Measurements from ENCODE around the gene TFAP2E.

Gene TFAP2E

GRCh38 chr1:35595684-35596083 lies 22.6 kb downstream of the TFAP2E start:
- TF ChIP-seq TSHZ2 (CRISPR knock-in tag; IDR thresholded peaks at IDR 0.05) (no peak), BACH2 (CRISPR knock-in tag; IDR thresholded peaks at IDR 0.05; ENCODE audit: borderline replicate concordance) (no peak), OSR1 (CRISPR knock-in tag; IDR thresholded peaks at IDR 0.05) (no peak), ZFP3 (CRISPR knock-in tag; IDR thresholded peaks at IDR 0.05) (no peak), SNAI2 (CRISPR knock-in tag; IDR thresholded peaks at IDR 0.05) (no peak), POU6F1 (CRISPR knock-in tag; IDR thresholded peaks at IDR 0.05; ENCODE audit: borderline replicate concordance, low read depth) (no peak), PATZ1 (CRISPR knock-in tag; IDR thresholded peaks at IDR 0.05; ENCODE audit: borderline replicate concordance) (no peak), ISL1 (CRISPR knock-in tag; IDR thresholded peaks at IDR 0.05) (no peak), ESRRG (CRISPR knock-in tag; IDR thresholded peaks at IDR 0.05) (no peak), ZNF565 (CRISPR knock-in tag; conservative IDR thresholded peaks at IDR 0.05; ENCODE audit: low read depth) (no peak), ZNF70 (CRISPR knock-in tag; IDR thresholded peaks at IDR 0.05) (no peak), CSRNP3 (CRISPR knock-in tag; IDR thresholded peaks at IDR 0.05) (no peak), CSDC2 (CRISPR knock-in tag; IDR thresholded peaks at IDR 0.05) (no peak)
- TF ChIP-seq, protein P1, sequence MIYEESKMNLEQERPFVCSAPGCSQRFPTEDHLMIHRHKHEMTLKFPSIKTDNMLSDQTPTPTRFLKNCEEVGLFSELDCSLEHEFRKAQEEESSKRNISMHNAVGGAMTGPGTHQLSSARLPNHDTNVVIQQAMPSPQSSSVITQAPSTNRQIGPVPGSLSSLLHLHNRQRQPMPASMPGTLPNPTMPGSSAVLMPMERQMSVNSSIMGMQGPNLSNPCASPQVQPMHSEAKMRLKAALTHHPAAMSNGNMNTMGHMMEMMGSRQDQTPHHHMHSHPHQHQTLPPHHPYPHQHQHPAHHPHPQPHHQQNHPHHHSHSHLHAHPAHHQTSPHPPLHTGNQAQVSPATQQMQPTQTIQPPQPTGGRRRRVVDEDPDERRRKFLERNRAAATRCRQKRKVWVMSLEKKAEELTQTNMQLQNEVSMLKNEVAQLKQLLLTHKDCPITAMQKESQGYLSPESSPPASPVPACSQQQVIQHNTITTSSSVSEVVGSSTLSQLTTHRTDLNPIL (CRISPR knock-in tag; IDR thresholded peaks at IDR 0.05; ENCODE audit: low read depth): no peak
- ATAC-seq: no peak

DNA sequence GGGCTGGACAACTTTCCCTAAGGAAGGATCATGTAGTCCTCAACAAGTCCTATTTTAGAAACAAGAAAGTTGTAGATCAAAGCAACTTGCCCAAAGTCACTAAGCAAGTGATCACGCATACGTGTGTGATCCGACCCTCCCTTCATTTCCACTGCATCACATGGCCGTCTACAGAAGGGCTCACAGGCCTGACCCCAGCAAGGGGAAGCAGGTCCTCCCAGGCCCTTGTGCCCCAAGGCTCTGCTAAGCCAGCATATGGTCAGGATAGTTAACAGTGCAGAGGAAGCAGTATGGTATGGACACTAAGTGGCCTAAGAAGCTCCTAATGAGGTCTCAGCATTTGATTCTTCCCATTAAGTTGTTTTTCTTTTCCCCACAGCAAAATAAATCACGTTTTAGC lies 24.8 kb downstream of the TFAP2E start:
- no peak for ATAC-seq
- no peak for TF ChIP-seq RARB (CRISPR knock-in tag; IDR thresholded peaks at IDR 0.05)
- TF ChIP-seq GLIS3 (CRISPR knock-in tag; IDR thresholded peaks at IDR 0.05): no peak
- TF ChIP-seq SNAI2 (CRISPR knock-in tag; IDR thresholded peaks at IDR 0.05): no peak
- TF ChIP-seq TSHZ2 (CRISPR knock-in tag; IDR thresholded peaks at IDR 0.05): no peak
- no peak for TF ChIP-seq ESRRG (CRISPR knock-in tag; IDR thresholded peaks at IDR 0.05)
- TF ChIP-seq BACH2 (CRISPR knock-in tag; IDR thresholded peaks at IDR 0.05; ENCODE audit: borderline replicate concordance): no peak
- no peak for TF ChIP-seq ZNF8 (CRISPR knock-in tag; IDR thresholded peaks at IDR 0.05)
- TF ChIP-seq ISL1 (CRISPR knock-in tag; IDR thresholded peaks at IDR 0.05): no peak
- TF ChIP-seq ZFP3 (CRISPR knock-in tag; IDR thresholded peaks at IDR 0.05): no peak
- TF ChIP-seq TCF4 (CRISPR knock-in tag; IDR thresholded peaks at IDR 0.05; ENCODE audit: borderline replicate concordance): no peak
- TF ChIP-seq PATZ1 (CRISPR knock-in tag; IDR thresholded peaks at IDR 0.05; ENCODE audit: borderline replicate concordance): no peak
- TF ChIP-seq ZNF565 (CRISPR knock-in tag; conservative IDR thresholded peaks at IDR 0.05; ENCODE audit: low read depth): no peak
- TF ChIP-seq ARNTL (CRISPR knock-in tag; IDR thresholded peaks at IDR 0.05; ENCODE audit: borderline replicate concordance, low read depth): no peak
- no peak for TF ChIP-seq CSDC2 (CRISPR knock-in tag; IDR thresholded peaks at IDR 0.05)

All from SK-N-SH treated with all-trans-retinoic acid at 6 μM for 48 hours (cell line).